ENCODE results near the gene C19orf12. TPM values are rescaled to one million over a fixed set of nuclear protein-coding genes. Genes with fewer than 3 reads are reported as not detected.
A peak's percentile ranks its signal among the peaks of the same experiment; 100 is the strongest.
"Not testable (repeated sequence)": the region's sequence is repeated elsewhere in the genome, so short reads cannot be mapped to it uniquely, and the experiment has no call there.

Gene C19orf12
- total RNA-seq, 1 donor from 2014 or later = 66.7 TPM

- Mint-ChIP-seq H3K9me3 (ENCODE audit: unreplicated experiment) (no peaks in the 10 kb centered on the region), H3K4me1 (ENCODE audit: low read depth, unreplicated experiment) (peaks cover 27% of the 10 kb centered on the region), H3K36me3 (ENCODE audit: unreplicated experiment) (no peaks in the 10 kb centered on the region), H3K27ac (ENCODE audit: unreplicated experiment) (no peak overlapping the region), H3K4me3 (ENCODE audit: unreplicated experiment) (peak overlapping the region; percentile 85), H3K27me3 (ENCODE audit: unreplicated experiment) (peaks cover 5% of the 10 kb centered on the region)
- no peak for TF ChIP-seq CTCF (IDR thresholded peaks at IDR 0.05; ENCODE audit: partially characterized antibody, unreplicated experiment)
- DNase-seq = no peak
Measured at GRCh38 chr19:29712744-29713516, 2.1 kb downstream of the C19orf12 start.

GRCh38 chr19:29711584-29712132 lies 3.4 kb downstream of the C19orf12 start:
- Mint-ChIP-seq H3K36me3 (ENCODE audit: unreplicated experiment) (no peaks in the 10 kb centered on the region), H3K9me3 (ENCODE audit: unreplicated experiment) (no peaks in the 10 kb centered on the region)
- no peak for TF ChIP-seq CTCF (IDR thresholded peaks at IDR 0.05; ENCODE audit: partially characterized antibody, unreplicated experiment)

GRCh38 chr19:29709440-29709798 lies 5.6 kb downstream of the C19orf12 start:
- not testable (repeated sequence) for DNase-seq; H3K36me3 Mint-ChIP-seq (ENCODE audit: unreplicated experiment); H3K4me3 Mint-ChIP-seq (ENCODE audit: unreplicated experiment); H3K27ac Mint-ChIP-seq (ENCODE audit: unreplicated experiment); H3K27me3 Mint-ChIP-seq (ENCODE audit: unreplicated experiment); H3K9me3 Mint-ChIP-seq (ENCODE audit: unreplicated experiment)
- peaks cover 20% of the 10 kb centered on the region for H3K4me1 Mint-ChIP-seq (ENCODE audit: low read depth, unreplicated experiment)

More at GRCh38 chr19:29711584-29712132, 3.4 kb downstream of the C19orf12 start:
- Mint-ChIP-seq H3K27me3 (ENCODE audit: unreplicated experiment) (peaks cover 7% of the 10 kb centered on the region), H3K4me3 (ENCODE audit: unreplicated experiment) (no peak overlapping the region), H3K4me1 (ENCODE audit: low read depth, unreplicated experiment) (peaks cover 26% of the 10 kb centered on the region), H3K27ac (ENCODE audit: unreplicated experiment) (peak overlapping the region; percentile 23)
- DNase-seq = no peak

GRCh38 chr19:29708554-29709439 lies 6.3 kb downstream of the C19orf12 start:
- H3K4me3 Mint-ChIP-seq (ENCODE audit: unreplicated experiment) = no peak overlapping the region
- no peak for TF ChIP-seq CTCF (IDR thresholded peaks at IDR 0.05; ENCODE audit: partially characterized antibody, unreplicated experiment)
- H3K4me1 Mint-ChIP-seq (ENCODE audit: low read depth, unreplicated experiment) = peaks cover 17% of the 10 kb centered on the region
- no peaks in the 10 kb centered on the region for H3K9me3 Mint-ChIP-seq (ENCODE audit: unreplicated experiment)
- peaks cover 6% of the 10 kb centered on the region for H3K27me3 Mint-ChIP-seq (ENCODE audit: unreplicated experiment)
- no peak overlapping the region for H3K27ac Mint-ChIP-seq (ENCODE audit: unreplicated experiment)
- no peak for DNase-seq
- no peaks in the 10 kb centered on the region for H3K36me3 Mint-ChIP-seq (ENCODE audit: unreplicated experiment)

- H3K27me3 Mint-ChIP-seq (ENCODE audit: unreplicated experiment) = peaks cover 6% of the 10 kb centered on the region
- no peaks in the 10 kb centered on the region for H3K9me3 Mint-ChIP-seq (ENCODE audit: unreplicated experiment)
- DNase-seq = no peak
- H3K27ac Mint-ChIP-seq (ENCODE audit: unreplicated experiment) = no peak overlapping the region
- no peaks in the 10 kb centered on the region for H3K36me3 Mint-ChIP-seq (ENCODE audit: unreplicated experiment)
- peaks cover 5% of the 10 kb centered on the region for H3K4me1 Mint-ChIP-seq (ENCODE audit: low read depth, unreplicated experiment)
- no peak overlapping the region for H3K4me3 Mint-ChIP-seq (ENCODE audit: unreplicated experiment)
- no peak for TF ChIP-seq CTCF (IDR thresholded peaks at IDR 0.05; ENCODE audit: partially characterized antibody, unreplicated experiment)
Measured at GRCh38 chr19:29706635-29707034, 8.4 kb downstream of the C19orf12 start.
